Measurements from ENCODE around the gene GSTM3.
"Not testable (repeated sequence)": the region's sequence is repeated elsewhere in the genome, so short reads cannot be mapped to it uniquely, and the experiment has no call there.

Gene GSTM3

DNA sequence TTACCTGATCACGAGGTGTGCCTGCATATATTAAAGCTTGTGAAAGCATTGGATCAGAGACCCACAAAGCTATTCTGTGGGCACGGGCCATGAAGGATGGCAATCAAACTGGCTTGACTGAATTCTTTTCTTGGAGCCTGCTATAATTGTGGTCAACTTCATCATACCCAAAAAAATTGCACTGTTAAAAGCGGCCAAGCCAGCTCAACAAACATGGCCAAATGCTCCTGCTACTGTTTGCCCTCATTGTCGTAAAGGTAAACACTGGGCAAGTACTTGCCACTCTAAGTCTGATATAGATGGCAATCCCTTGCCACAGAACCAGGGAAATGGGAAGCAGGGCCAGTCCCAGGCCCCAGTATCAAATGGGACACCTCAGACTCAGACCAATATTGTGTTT lies 35.4 kb downstream of the GSTM3 start:
- Histone ChIP-seq H3K36me3 (no peaks in the 10 kb centered on the region), H3K4me3 (ENCODE audit: low read depth, low read length) (no peak overlapping the region), H3K27ac (no peak overlapping the region), H3K27me3 (ENCODE audit: insufficient read depth, low read depth, severe bottlenecking) (no peaks in the 10 kb centered on the region), H3K9me3 (ENCODE audit: severe bottlenecking) (peaks cover 15% of the 10 kb centered on the region)
- no peak for DNase-seq
- TF ChIP-seq, protein P1, sequence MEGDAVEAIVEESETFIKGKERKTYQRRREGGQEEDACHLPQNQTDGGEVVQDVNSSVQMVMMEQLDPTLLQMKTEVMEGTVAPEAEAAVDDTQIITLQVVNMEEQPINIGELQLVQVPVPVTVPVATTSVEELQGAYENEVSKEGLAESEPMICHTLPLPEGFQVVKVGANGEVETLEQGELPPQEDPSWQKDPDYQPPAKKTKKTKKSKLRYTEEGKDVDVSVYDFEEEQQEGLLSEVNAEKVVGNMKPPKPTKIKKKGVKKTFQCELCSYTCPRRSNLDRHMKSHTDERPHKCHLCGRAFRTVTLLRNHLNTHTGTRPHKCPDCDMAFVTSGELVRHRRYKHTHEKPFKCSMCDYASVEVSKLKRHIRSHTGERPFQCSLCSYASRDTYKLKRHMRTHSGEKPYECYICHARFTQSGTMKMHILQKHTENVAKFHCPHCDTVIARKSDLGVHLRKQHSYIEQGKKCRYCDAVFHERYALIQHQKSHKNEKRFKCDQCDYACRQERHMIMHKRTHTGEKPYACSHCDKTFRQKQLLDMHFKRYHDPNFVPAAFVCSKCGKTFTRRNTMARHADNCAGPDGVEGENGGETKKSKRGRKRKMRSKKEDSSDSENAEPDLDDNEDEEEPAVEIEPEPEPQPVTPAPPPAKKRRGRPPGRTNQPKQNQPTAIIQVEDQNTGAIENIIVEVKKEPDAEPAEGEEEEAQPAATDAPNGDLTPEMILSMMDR (IDR thresholded peaks at IDR 0.05; ENCODE audit: low read depth, low read length) = no peak

DNA sequence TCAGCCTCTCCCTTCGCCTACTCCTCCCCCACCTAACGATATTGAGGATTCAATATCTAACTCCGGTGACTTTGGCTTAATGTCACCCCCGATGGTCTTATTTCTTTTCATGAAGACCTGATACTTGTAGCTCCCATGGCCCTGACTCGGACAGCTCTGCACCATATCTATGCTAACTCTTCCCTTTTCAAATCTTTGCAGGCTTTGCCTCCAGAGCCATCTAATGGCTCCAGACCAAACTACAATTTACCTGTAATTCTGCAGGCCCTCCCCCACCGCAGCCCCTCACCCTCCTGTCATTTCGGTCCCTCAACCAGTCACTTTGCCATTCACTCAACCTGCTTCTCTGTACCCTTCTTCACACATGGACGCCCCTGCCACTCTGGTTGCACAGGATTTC lies 36.7 kb downstream of the GSTM3 start:
- no peak for DNase-seq
- Histone ChIP-seq H3K27me3 (ENCODE audit: insufficient read depth, low read depth, severe bottlenecking) (no peaks in the 10 kb centered on the region), H3K27ac (no peak overlapping the region), H3K9me3 (ENCODE audit: severe bottlenecking) (peaks cover 15% of the 10 kb centered on the region), H3K4me3 (ENCODE audit: low read depth, low read length) (no peak overlapping the region), H3K36me3 (no peaks in the 10 kb centered on the region)
- TF ChIP-seq, protein P1 (IDR thresholded peaks at IDR 0.05; ENCODE audit: low read depth, low read length) = peak; percentile 32; the same call in 1 of the 2 replicates

DNA sequence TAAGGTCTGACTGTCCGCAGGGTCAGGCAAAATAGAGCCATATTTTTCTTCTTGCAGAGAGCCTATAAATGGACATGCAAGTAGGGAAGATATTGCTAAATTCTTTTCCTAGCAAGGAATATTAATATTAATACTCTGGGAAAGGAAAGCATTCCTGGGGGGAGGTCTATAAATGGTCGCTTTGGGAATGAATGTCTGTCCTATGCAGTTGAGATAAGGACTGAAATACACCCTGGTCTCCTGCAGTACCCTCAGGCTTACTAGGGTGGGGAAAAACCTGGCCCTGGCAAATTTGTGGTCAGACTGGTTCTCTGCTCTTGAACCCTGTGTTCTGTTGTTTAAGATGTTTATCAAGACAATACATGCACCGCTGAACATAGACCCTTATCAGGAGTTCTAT lies 37.9 kb downstream of the GSTM3 start:
- H3K27ac ChIP-seq; H3K9me3 ChIP-seq (ENCODE audit: severe bottlenecking); H3K36me3 ChIP-seq; H3K4me3 ChIP-seq (ENCODE audit: low read depth, low read length); DNase-seq; H3K27me3 ChIP-seq (ENCODE audit: insufficient read depth, low read depth, severe bottlenecking): not testable (repeated sequence)

DNA sequence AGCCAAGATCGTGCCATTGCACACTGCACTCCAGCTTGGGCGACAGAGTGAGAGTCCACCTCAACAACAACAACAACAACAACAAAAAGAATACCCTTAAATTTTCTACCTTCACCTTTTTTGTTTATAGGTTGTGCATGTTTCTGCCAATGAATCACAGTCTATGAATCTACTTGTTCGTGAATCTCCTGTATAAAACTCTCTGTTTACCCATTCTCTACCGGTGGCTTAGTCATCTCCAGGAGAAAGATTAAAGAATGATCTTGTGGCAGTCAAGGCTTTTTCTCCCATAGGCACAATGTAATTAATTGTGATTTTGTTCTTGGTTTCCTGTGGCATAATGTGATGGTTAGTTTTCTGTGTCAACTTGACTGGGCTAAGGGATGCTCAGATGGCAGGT lies 43.0 kb downstream of the GSTM3 start:
- not testable (repeated sequence) for H3K27me3 ChIP-seq (ENCODE audit: insufficient read depth, low read depth, severe bottlenecking); H3K9me3 ChIP-seq (ENCODE audit: severe bottlenecking); H3K27ac ChIP-seq; H3K36me3 ChIP-seq; DNase-seq; H3K4me3 ChIP-seq (ENCODE audit: low read depth, low read length)

DNA sequence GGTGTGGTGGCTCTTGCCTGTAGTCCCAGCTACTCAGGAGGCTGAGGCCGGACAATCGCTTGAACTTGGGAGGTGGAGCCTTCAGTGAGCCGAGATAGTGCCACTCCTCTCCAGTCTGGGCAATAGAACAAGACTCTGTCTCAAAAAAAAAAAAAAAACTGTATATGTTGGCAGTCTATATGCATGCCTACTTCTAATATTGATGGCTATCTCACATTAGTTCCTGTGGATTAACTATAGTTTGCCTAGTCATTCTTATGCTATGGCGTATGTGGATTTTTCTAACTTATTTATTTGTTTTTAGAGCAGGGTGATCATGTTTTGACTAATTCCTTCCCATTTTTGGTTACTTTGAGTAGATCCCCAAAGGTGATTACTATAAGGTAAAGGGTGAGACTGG lies 43.8 kb downstream of the GSTM3 start:
- H3K36me3 ChIP-seq = no peaks in the 10 kb centered on the region
- TF ChIP-seq, protein P1 (IDR thresholded peaks at IDR 0.05; ENCODE audit: low read depth, low read length) = no peak
- H3K27me3 ChIP-seq (ENCODE audit: insufficient read depth, low read depth, severe bottlenecking) = no peaks in the 10 kb centered on the region
- no peak overlapping the region for H3K27ac ChIP-seq
- no peak for DNase-seq
- H3K9me3 ChIP-seq (ENCODE audit: severe bottlenecking) = no peaks in the 10 kb centered on the region
- H3K4me3 ChIP-seq (ENCODE audit: low read depth, low read length) = no peak overlapping the region

DNA sequence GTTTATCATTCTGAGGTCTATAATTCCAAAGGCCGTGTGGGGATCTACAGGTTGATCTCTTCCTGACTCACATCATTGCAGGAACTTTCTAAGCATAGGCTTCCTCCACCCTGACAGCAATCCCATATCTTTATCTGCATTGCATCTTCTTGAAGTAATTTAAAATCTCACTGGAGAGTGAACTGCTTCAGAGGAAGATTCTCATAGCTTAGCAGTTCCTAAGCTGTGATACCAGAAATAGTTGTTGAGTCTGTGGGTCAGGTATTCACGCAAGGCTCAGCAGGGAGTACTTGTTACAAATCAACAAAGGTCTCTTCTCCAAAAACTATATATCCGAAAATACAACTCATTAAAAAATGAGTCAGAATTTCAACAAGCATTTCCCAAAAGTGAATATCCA lies 45.7 kb downstream of the GSTM3 start:
- not testable (repeated sequence) for H3K27ac ChIP-seq; H3K27me3 ChIP-seq (ENCODE audit: insufficient read depth, low read depth, severe bottlenecking); DNase-seq; H3K36me3 ChIP-seq; H3K4me3 ChIP-seq (ENCODE audit: low read depth, low read length); H3K9me3 ChIP-seq (ENCODE audit: severe bottlenecking)

DNA sequence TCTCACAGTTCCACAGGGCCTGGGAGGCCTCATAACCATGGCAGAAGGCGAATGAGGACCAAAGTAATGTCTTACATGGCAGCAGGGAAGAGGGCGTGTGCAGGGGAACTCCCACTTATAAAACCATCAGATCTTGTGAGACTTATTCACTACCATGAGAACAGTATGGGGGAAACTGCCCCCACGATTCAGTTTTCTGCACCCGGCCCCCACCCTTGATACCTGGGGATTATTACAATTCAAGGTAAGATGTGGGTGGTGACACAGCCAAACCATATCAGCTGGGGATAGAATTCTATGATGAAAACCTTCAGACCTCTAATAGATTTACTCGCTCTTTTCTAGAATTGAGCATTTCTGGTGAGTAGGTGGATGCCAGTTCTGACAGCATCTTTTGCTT lies 46.4 kb downstream of the GSTM3 start:
- not testable (repeated sequence) for H3K4me3 ChIP-seq (ENCODE audit: low read depth, low read length); H3K9me3 ChIP-seq (ENCODE audit: severe bottlenecking); DNase-seq; H3K27ac ChIP-seq; H3K27me3 ChIP-seq (ENCODE audit: insufficient read depth, low read depth, severe bottlenecking); H3K36me3 ChIP-seq

DNA sequence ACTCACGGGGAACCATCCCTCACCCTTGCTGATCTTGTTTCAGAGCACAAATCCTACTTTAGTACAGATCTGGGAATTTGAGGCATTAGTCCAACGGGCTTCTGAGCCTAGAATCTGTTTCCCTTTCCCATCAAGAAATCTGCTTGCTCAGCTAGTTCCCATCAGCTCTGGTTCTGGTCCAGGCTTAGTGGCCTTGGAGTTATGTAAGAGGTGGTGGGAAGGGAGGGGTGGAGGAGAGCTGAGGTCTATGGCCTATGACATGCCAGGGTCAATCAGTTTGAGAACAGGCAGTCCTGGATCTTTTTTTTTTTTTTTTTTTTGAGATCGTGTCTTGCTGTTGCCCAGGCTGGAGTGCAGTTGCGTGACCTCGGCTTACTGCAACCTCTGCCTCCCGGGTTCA lies 49.1 kb downstream of the GSTM3 start:
- DNase-seq = no peak
- H3K4me3 ChIP-seq (ENCODE audit: low read depth, low read length) = no peak overlapping the region
- TF ChIP-seq, protein P1 (IDR thresholded peaks at IDR 0.05; ENCODE audit: low read depth, low read length) = no peak
- H3K27ac ChIP-seq = no peak overlapping the region
- H3K36me3 ChIP-seq = no peaks in the 10 kb centered on the region
- no peaks in the 10 kb centered on the region for H3K27me3 ChIP-seq (ENCODE audit: insufficient read depth, low read depth, severe bottlenecking)
- no peaks in the 10 kb centered on the region for H3K9me3 ChIP-seq (ENCODE audit: severe bottlenecking)

Data from WERI-Rb-1 (cell line).